Effector memory CD4-positive, alpha-beta T cell (primary cell): ENCODE results near the gene PRKRA.
"Not testable (repeated sequence)": the region's sequence is repeated elsewhere in the genome, so short reads cannot be mapped to it uniquely, and the experiment has no call there.

ENCODE experiments used
- DNase-seq, 3 donors: peaks; one replicate each; pipeline ENCODE4 v3.0.0-alpha.2; 2020
- H3K27ac ChIP-seq: 2 replicates; pipeline ENCODE4 v1.7.0; 2013; ENCODE audit warnings: mild to moderate bottlenecking, low read length, moderate library complexity; ENCODE audit not compliant: insufficient read depth, poor library complexity, severe bottlenecking
- H3K27me3 ChIP-seq: replicated peaks from 2 replicates; pipeline ENCODE4 v1.7.0; 2013; ENCODE audit warnings: mild to moderate bottlenecking, low read length; ENCODE audit not compliant: insufficient read depth, control insufficient read depth, poor library complexity, severe bottlenecking
- H3K36me3 ChIP-seq: 2 replicates; pipeline ENCODE4 v1.7.0; 2013; ENCODE audit warnings: mild to moderate bottlenecking, low read length, moderate library complexity; ENCODE audit not compliant: control insufficient read depth, insufficient read depth
- H3K4me1 ChIP-seq: 2 replicates; pipeline ENCODE4 v1.7.0; 2013; ENCODE audit warnings: low read length, mild to moderate bottlenecking; ENCODE audit not compliant: control insufficient read depth, insufficient read depth, poor library complexity, severe bottlenecking
- H3K4me3 ChIP-seq: 2 replicates; pipeline ENCODE4 v1.7.0; 2013; ENCODE audit warnings: low read length, low read depth, mild to moderate bottlenecking; ENCODE audit not compliant: insufficient read depth, poor library complexity, severe bottlenecking
- H3K9me3 ChIP-seq: 2 replicates; pipeline ENCODE4 v1.7.0; 2013; ENCODE audit warnings: mild to moderate bottlenecking, low read length, moderate library complexity; ENCODE audit not compliant: control insufficient read depth

The PRKRA gene

GRCh38 chr2:178417916-178418315 lies 33.1 kb downstream of the PRKRA start:
- no peak for DNase-seq
- H3K27ac ChIP-seq: no peak overlapping the region
- no peaks in the 10 kb centered on the region for H3K27me3 ChIP-seq
- H3K4me3 ChIP-seq: no peak overlapping the region
- no peaks in the 10 kb centered on the region for H3K36me3 ChIP-seq
- H3K4me1 ChIP-seq: no peaks in the 10 kb centered on the region
- H3K9me3 ChIP-seq: no peaks in the 10 kb centered on the region

GRCh38 chr2:178415979-178416378 lies 35.0 kb downstream of the PRKRA start:
- no peaks in the 10 kb centered on the region for H3K4me1 ChIP-seq
- H3K36me3 ChIP-seq: no peaks in the 10 kb centered on the region
- no peak overlapping the region for H3K27ac ChIP-seq
- no peaks in the 10 kb centered on the region for H3K27me3 ChIP-seq
- H3K9me3 ChIP-seq: no peaks in the 10 kb centered on the region
- DNase-seq: no peak
- H3K4me3 ChIP-seq: no peak overlapping the region

- Histone ChIP-seq H3K27me3 (no peaks in the 10 kb centered on the region), H3K4me3 (peak overlapping the region; percentile 74), H3K9me3 (no peaks in the 10 kb centered on the region), H3K36me3 (no peaks in the 10 kb centered on the region), H3K4me1 (no peaks in the 10 kb centered on the region), H3K27ac (peak overlapping the region; percentile 81)
- peak; percentile 47 to 67 (median 57) for DNase-seq
These were observed 36.4 kb downstream of the PRKRA start for GRCh38 chr2:178414266-178415247.

- H3K9me3 ChIP-seq: no peaks in the 10 kb centered on the region
- H3K36me3 ChIP-seq: no peaks in the 10 kb centered on the region
- H3K27ac ChIP-seq: peak overlapping the region; percentile 81
- peak; percentile 38 to 55 (median 54) for DNase-seq
- H3K4me1 ChIP-seq: no peaks in the 10 kb centered on the region
- H3K4me3 ChIP-seq: peak overlapping the region; percentile 74
- no peaks in the 10 kb centered on the region for H3K27me3 ChIP-seq
These were observed 37.3 kb downstream of the PRKRA start for GRCh38 chr2:178413472-178414265.

- not testable (repeated sequence) for DNase-seq, H3K27me3 ChIP-seq, H3K27ac ChIP-seq, H3K36me3 ChIP-seq, H3K4me3 ChIP-seq, H3K4me1 ChIP-seq, H3K9me3 ChIP-seq
These were observed 38.5 kb downstream of the PRKRA start for GRCh38 chr2:178412453-178412852.

- H3K27ac ChIP-seq: no peak overlapping the region
- no peaks in the 10 kb centered on the region for H3K4me1 ChIP-seq
- no peak for DNase-seq
- H3K27me3 ChIP-seq: no peaks in the 10 kb centered on the region
- no peaks in the 10 kb centered on the region for H3K36me3 ChIP-seq
- H3K4me3 ChIP-seq: no peak overlapping the region
- H3K9me3 ChIP-seq: no peaks in the 10 kb centered on the region
These were observed 38.9 kb downstream of the PRKRA start for GRCh38 chr2:178412047-178412446.

GRCh38 chr2:178409261-178409660 lies 41.7 kb downstream of the PRKRA start:
- Histone ChIP-seq H3K36me3 (no peaks in the 10 kb centered on the region), H3K4me1 (no peaks in the 10 kb centered on the region), H3K9me3 (no peaks in the 10 kb centered on the region), H3K4me3 (no peak overlapping the region), H3K27ac (no peak overlapping the region), H3K27me3 (no peaks in the 10 kb centered on the region)
- no peak for DNase-seq

GRCh38 chr2:178404368-178404767 lies 46.6 kb downstream of the PRKRA start:
- Histone ChIP-seq H3K9me3 (no peaks in the 10 kb centered on the region), H3K27me3 (no peaks in the 10 kb centered on the region)

GRCh38 chr2:178403671-178404306 lies 47.2 kb downstream of the PRKRA start:
- no peak overlapping the region for H3K4me3 ChIP-seq
- no peaks in the 10 kb centered on the region for H3K4me1 ChIP-seq
- H3K27me3 ChIP-seq: no peaks in the 10 kb centered on the region
- H3K36me3 ChIP-seq: no peaks in the 10 kb centered on the region
- no peak overlapping the region for H3K27ac ChIP-seq
- DNase-seq: no peak
- no peaks in the 10 kb centered on the region for H3K9me3 ChIP-seq

More at GRCh38 chr2:178404368-178404767, 46.6 kb downstream of the PRKRA start:
- Histone ChIP-seq H3K4me1 (no peaks in the 10 kb centered on the region), H3K27ac (no peak overlapping the region), H3K4me3 (no peak overlapping the region), H3K36me3 (no peaks in the 10 kb centered on the region)
- DNase-seq: no peak
